LNCaP clone FGC (cell line): ENCODE measurements around the gene LANCL1.
A peak's percentile ranks its signal among the peaks of the same experiment; 100 is the strongest.

Source experiments
- DNase-seq: peaks from one replicate; pipeline ENCODE4 v3.0.0-alpha.2; 2011; ENCODE audit warnings: low read depth
- H3K4me3 ChIP-seq: 2 replicates; pipeline ENCODE4 v1.5.1; 2011; ENCODE audit warnings: mild to moderate bottlenecking, low read depth, low read length, control low read depth
- CTCF ChIP-seq: IDR thresholded peaks from 2 replicates; pipeline ENCODE4 v1.5.1; 2012; ENCODE audit warnings: mild to moderate bottlenecking; ENCODE audit not compliant: control insufficient read depth, insufficient read depth; ENCODE audit errors: extremely low read depth

LANCL1 gene

GRCh38 chr2:210399440-210400041 lies 77.0 kb downstream of the LANCL1 start:
- peak; percentile 40; the same call in 1 of the 2 replicates for TF ChIP-seq CTCF

GRCh38 chr2:210392469-210392881 lies 84.1 kb downstream of the LANCL1 start:
- TF ChIP-seq CTCF = no peak
- no peak for DNase-seq
- H3K4me3 ChIP-seq = no peak overlapping the region

More at GRCh38 chr2:210399440-210400041, 77.0 kb downstream of the LANCL1 start:
- H3K4me3 ChIP-seq = no peak overlapping the region
- peak; percentile 14 for DNase-seq

- peak; percentile 52 for DNase-seq
- no peak overlapping the region for H3K4me3 ChIP-seq
- TF ChIP-seq CTCF = no peak
These were observed 86.7 kb downstream of the LANCL1 start for GRCh38 chr2:210389856-210390255.

GRCh38 chr2:210388148-210388547 lies 88.4 kb downstream of the LANCL1 start:
- H3K4me3 ChIP-seq = no peak overlapping the region
- no peak for TF ChIP-seq CTCF
- no peak for DNase-seq

GRCh38 chr2:210387074-210387473 lies 89.5 kb downstream of the LANCL1 start:
- TF ChIP-seq CTCF = no peak
- DNase-seq = no peak
- H3K4me3 ChIP-seq = no peak overlapping the region
